Stimulated activated naive CD4-positive, alpha-beta T cell treated with Interleukin-2 at 50 U/mL for 16 hours (primary cell): ENCODE results near the gene STEAP2.

Experiments
- DNase-seq: peaks from one replicate; lab custom pipeline; 2025; lab: John Stamatoyannopoulos, UW

The STEAP2 gene

DNA sequence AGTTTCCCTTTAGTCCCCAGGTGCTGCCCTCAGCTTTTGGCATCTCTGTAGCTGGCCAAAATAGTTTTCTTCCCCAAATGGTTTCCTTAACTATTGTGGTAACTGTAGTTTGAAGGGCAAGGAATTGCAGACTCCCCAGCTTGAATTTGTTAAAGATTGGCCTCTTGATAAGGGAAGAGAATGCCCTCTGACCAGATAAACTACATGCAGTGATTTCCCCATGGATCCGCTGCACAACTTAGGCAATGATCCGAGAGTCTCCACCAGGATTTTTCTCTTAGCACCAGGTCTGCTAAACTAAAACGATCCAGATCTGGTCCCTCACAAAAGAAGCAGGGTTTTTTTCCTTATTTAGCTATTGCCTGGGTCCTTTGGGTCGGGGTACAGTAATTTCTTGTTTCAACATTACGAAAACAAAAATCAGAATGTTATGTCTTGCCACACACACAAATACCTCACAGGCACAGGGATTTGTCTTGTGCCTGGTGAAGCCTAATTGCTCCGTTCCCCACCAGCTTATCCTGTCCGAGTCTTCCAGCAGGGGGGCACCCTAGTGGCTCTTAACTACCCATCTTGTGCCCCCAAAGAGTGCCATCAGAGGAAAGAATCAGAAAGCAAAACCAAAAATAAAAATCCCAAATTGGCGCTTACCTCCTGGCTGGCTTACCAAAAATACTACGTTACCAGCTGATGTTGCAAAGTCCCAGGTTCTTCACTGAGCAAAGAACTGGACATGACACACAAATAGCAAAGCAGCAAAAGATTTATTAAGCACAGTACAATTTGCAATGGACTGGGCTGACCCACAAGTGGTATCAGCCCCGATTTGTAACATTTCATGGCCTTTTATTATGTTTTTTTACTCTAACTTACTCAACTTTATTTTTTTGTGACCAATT is 16.4 kb upstream of the STEAP2 start:
- DNase-seq: no peak

- no peak for DNase-seq
These were observed 9.9 kb upstream of the STEAP2 start for GRCh38 chr7:90201500-90202195.

- DNase-seq: no peak
These were observed 3.6 kb upstream of the STEAP2 start for GRCh38 chr7:90207956-90208355.

GRCh38 chr7:90209776-90210175 is 1.8 kb upstream of the STEAP2 start:
- DNase-seq: no peak

DNA sequence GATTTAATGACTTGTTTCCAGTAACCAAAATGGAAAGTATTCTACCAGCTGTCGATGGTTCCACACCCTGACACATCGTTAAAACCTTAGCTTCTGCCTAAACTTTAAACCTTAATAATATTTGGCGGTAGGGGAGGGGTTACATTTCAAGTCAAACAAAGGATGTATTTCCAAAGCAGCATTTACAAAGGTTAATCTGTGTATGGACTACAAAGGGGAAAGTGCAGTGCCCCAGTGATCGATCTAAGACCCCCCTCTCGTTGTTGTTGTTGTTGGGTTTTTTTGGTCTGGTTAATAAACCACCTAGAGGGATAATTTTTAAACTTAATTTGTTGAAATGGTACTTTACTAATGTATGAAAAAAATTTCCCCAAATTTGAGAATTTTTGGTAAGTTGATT is 1.1 kb upstream of the STEAP2 start:
- DNase-seq: no peak

GRCh38 chr7:90210981-90211380 is 559 bp upstream of the STEAP2 start:
- no peak for DNase-seq

GRCh38 chr7:90212149-90212495 is 582 bp downstream of the STEAP2 start:
- DNase-seq: no peak

- no peak for DNase-seq
These were observed 2.0 kb downstream of the STEAP2 start for GRCh38 chr7:90213521-90213920.

DNA sequence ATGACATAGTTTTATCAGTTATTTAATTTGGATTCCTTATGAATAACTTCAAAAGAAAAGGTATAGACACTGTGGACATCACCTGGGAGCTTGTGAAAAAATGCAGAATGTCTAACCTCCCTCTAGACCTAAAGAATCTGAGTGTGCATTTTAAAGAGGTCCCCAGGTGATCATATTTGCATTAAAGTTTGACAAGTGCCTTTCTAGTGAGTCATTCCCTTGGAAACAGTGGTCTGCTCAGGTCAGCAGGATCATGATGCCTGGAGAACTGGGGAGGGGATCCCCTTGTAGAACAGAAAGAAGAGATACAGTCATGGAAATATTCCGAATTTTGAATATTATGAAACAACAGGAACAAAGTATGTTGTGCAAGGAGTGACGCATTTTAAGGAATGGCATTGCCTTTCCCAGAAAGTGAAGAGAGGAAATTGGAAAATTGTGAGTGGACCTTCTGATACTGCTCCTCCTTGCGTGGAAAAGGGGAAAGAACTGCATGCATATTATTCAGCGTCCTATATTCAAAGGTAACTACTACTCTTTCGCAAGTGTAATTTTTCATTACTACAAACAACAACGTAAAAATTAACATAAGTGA is 4.6 kb downstream of the STEAP2 start:
- DNase-seq: no peak

- no peak for DNase-seq
These were observed 5.2 kb downstream of the STEAP2 start for GRCh38 chr7:90216771-90217170.

DNA sequence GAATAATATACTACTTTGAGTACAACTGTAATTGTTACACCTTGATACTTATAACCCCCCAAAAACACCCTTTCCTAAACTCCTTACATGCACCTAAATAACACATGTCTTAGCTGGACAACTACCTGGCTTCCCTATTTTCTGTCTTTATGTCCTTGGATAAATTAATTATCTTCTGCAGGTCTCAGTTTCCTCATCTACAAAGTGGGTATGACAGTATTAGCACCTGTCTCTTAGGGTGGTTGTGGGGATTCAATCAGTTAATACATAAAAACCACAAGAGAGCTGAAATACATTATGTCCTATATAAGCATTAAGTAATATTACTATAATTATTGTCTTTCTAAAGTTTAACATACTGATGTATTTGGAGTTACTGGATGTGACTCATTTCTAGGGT is 10.8 kb downstream of the STEAP2 start:
- no peak for DNase-seq

- no peak for DNase-seq
These were observed 11.5 kb downstream of the STEAP2 start for GRCh38 chr7:90222811-90223725.

GRCh38 chr7:90224195-90224594 is 12.7 kb downstream of the STEAP2 start:
- no peak for DNase-seq

DNA sequence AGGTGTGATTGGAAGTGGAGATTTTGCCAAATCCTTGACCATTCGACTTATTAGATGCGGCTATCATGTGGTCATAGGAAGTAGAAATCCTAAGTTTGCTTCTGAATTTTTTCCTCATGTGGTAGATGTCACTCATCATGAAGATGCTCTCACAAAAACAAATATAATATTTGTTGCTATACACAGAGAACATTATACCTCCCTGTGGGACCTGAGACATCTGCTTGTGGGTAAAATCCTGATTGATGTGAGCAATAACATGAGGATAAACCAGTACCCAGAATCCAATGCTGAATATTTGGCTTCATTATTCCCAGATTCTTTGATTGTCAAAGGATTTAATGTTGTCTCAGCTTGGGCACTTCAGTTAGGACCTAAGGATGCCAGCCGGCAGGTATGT is 13.6 kb downstream of the STEAP2 start:
- DNase-seq: no peak

DNA sequence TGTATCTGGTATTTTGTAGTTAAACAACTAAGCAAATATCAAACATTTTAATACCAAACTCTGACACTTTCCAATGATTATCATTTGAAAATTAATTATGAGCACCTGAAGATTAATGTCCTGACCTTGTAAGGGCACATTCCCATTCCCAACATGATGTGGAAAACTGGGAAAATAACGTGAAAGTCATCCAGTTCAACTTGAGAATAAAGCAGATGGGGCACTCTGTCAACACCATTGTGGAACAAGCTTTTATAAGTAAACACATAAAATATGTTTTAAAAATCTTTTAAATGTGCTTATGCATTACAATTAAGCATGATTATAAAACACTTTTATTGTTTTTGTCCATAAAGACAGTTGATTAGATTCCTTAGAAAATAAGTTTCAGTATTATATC is 14.1 kb downstream of the STEAP2 start:
- no peak for DNase-seq

GRCh38 chr7:90227259-90227658 is 15.7 kb downstream of the STEAP2 start:
- no peak for DNase-seq

DNA sequence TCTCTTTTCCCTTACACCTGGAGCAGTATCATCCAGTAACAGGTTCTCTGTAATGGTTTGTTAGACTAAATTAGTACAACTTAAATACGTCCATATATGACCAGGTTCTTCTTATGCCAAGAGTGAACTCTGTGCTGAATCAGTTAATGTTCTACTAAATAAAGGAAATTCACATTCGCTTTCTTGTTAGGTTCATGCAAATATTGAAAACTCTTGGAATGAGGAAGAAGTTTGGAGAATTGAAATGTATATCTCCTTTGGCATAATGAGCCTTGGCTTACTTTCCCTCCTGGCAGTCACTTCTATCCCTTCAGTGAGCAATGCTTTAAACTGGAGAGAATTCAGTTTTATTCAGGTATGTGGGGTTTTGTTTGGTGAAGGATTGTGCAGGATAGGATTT is 18.1 kb downstream of the STEAP2 start:
- DNase-seq: no peak

- DNase-seq: no peak
These were observed 19.3 kb downstream of the STEAP2 start for GRCh38 chr7:90230834-90231233.

GRCh38 chr7:90231304-90231703 is 19.8 kb downstream of the STEAP2 start:
- no peak for DNase-seq

GRCh38 chr7:90232430-90232829 is 20.9 kb downstream of the STEAP2 start:
- no peak for DNase-seq

- DNase-seq: no peak
These were observed 22.0 kb downstream of the STEAP2 start for GRCh38 chr7:90233569-90233968.

DNA sequence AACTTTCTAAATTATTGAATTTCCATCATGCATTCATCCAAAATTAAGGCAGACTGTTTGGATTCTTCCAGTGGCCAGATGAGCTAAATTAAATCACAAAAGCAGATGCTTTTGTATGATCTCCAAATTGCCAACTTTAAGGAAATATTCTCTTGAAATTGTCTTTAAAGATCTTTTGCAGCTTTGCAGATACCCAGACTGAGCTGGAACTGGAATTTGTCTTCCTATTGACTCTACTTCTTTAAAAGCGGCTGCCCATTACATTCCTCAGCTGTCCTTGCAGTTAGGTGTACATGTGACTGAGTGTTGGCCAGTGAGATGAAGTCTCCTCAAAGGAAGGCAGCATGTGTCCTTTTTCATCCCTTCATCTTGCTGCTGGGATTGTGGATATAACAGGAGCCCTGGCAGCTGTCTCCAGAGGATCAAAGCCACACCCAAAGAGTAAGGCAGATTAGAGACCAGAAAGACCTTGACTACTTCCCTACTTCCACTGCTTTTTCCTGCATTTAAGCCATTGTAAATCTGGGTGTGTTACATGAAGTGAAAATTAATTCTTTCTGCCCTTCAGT is 25.3 kb downstream of the STEAP2 start:
- DNase-seq: no peak
